ENCODE data around the gene CCDC51. TPM values are rescaled to one million over a fixed set of nuclear protein-coding genes. Genes with fewer than 3 reads are reported as not detected.
A peak's percentile ranks its signal among the peaks of the same experiment; 100 is the strongest.

CCDC51 gene
- total and polyA plus RNA-seq, 2 of the 13 experiments (the other 11 are each of a cell fraction or from before 2014, with no cell fraction given): 18.1 to 29.4 TPM

DNA sequence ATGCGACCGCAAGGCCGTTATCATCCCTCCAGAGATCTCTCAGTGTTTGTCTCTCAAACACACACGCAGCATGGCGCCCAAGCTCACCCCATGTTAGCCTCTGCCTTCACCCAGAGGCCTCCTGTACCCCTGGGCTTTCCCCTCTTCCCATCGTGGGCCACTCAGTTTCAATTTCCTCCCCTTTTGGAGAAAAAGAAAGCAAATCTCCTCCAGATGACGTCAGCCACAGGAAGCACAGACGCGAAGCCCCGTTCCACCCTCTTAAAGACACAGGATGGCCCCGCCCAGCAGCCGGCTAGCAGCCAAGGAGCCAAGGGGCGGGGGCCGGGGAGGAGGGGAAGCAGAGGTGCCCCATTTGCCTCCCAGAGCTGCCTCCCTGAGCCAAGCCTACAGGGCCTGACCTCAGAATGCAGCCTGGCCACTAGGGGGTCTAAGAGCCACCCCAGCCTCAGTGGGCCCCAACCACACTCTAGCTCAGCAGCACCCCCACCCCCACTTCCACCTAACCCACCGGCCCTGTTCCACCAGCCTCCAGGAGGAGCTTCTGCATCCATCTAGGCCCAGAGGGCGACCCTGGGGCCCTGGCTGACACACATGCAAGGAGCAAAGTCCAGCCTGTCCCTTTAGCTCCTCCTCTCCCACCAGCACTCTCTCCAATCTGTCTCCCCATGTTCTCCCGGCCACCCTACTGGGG is 33.2 kb upstream of the CCDC51 start (continued):
- TF ChIP-seq ZNF101 (CRISPR knock-in tag; IDR thresholded peaks at IDR 0.05; ENCODE audit: borderline replicate concordance, low read depth): no peak
- TF ChIP-seq RFX1 (IDR thresholded peaks at IDR 0.05): no peak
- TF ChIP-seq ZNF335 (CRISPR knock-in tag; IDR thresholded peaks at IDR 0.05): 0 out of 2 replicates have a peak, but pooled peaks have one; percentile 48
- no peak; the same call in 1 of the 2 replicates for TF ChIP-seq TFDP1 (CRISPR knock-in tag; IDR thresholded peaks at IDR 0.05; ENCODE audit: borderline replicate concordance)
- TF ChIP-seq EED (CRISPR knock-in tag; IDR thresholded peaks at IDR 0.05): no peak
- no peak for TF ChIP-seq ZNF180 (CRISPR knock-in tag; IDR thresholded peaks at IDR 0.05; ENCODE audit: borderline replicate concordance, low read depth)
- TF ChIP-seq ZNF737 (CRISPR knock-in tag; IDR thresholded peaks at IDR 0.05; ENCODE audit: borderline replicate concordance): no peak
- peak; percentile 93; the same call in 1 of the 2 replicates for TF ChIP-seq IRF9 (CRISPR knock-in tag; IDR thresholded peaks at IDR 0.05; ENCODE audit: borderline replicate concordance)
- TF ChIP-seq MIER3 (CRISPR knock-in tag; IDR thresholded peaks at IDR 0.05; ENCODE audit: borderline replicate concordance): peak; percentile 67
- TF ChIP-seq NONO (IDR thresholded peaks at IDR 0.05): no peak
- peak; percentile 66; the same call in 1 of the 2 replicates for TF ChIP-seq NONO (CRISPR knock-in tag; conservative IDR thresholded peaks at IDR 0.05)
- TF ChIP-seq ZNF337 (CRISPR knock-in tag; IDR thresholded peaks at IDR 0.05; ENCODE audit: borderline replicate concordance, low read depth): no peak
- no peak for TF ChIP-seq ELK4 (CRISPR knock-in tag; IDR thresholded peaks at IDR 0.05; ENCODE audit: borderline replicate concordance)
- TF ChIP-seq, protein P1, sequence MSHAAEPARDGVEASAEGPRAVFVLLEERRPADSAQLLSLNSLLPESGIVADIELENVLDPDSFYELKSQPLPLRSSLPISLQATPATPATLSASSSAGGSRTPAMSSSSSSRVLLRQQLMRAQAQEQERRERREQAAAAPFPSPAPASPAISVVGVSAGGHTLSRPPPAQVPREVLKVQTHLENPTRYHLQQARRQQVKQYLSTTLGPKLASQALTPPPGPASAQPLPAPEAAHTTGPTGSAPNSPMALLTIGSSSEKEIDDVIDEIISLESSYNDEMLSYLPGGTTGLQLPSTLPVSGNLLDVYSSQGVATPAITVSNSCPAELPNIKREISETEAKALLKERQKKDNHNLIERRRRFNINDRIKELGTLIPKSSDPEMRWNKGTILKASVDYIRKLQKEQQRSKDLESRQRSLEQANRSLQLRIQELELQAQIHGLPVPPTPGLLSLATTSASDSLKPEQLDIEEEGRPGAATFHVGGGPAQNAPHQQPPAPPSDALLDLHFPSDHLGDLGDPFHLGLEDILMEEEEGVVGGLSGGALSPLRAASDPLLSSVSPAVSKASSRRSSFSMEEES (CRISPR knock-in tag; IDR thresholded peaks at IDR 0.05): 0 out of 2 replicates have a peak, but pooled peaks have one; percentile 22
- no peak for TF ChIP-seq ZNF256 (CRISPR knock-in tag; conservative IDR thresholded peaks at IDR 0.05)
- TF ChIP-seq ZNF224 (CRISPR knock-in tag; IDR thresholded peaks at IDR 0.05): no peak
- TF ChIP-seq GATAD2A (CRISPR knock-in tag; IDR thresholded peaks at IDR 0.05): peak; percentile 71; the same call in 1 of the 2 replicates
- peak; percentile 88 for TF ChIP-seq ZNF281 (CRISPR knock-in tag; IDR thresholded peaks at IDR 0.05; ENCODE audit: borderline replicate concordance)

Data from HepG2 (cell line).